ENCODE measurements around the gene MKRN1. TPM values are rescaled to one million over a fixed set of nuclear protein-coding genes. Genes with fewer than 3 reads are reported as not detected.

Gene MKRN1
- total RNA-seq, 3 donors from 2014 or later: 169 to 263 (median 188) TPM

GRCh38 chr7:140440593-140440992 is 38.7 kb downstream of the MKRN1 start:
- intact Hi-C loops (cut with DNase I, micrococcal nuclease): no loop called here
- peaks cover 10% of the 10 kb centered on the region for H3K4me1 ChIP-seq (ENCODE audit: low read depth)
- DNase-seq: no peak
- H3K36me3 ChIP-seq (ENCODE audit: low read depth): no peaks in the 10 kb centered on the region
- no peak overlapping the region for H3K4me3 ChIP-seq
- TF ChIP-seq CTCF (IDR thresholded peaks at IDR 0.05): no peak
- H3K9me3 ChIP-seq: no peaks in the 10 kb centered on the region
- ATAC-seq: no peak

GRCh38 chr7:140439359-140439758 is 39.9 kb downstream of the MKRN1 start:
- Histone ChIP-seq H3K4me1 (ENCODE audit: low read depth) (peaks cover 10% of the 10 kb centered on the region), H3K36me3 (ENCODE audit: low read depth) (no peaks in the 10 kb centered on the region), H3K4me3 (no peak overlapping the region), H3K9me3 (no peaks in the 10 kb centered on the region)
- intact Hi-C loops (cut with DNase I, micrococcal nuclease): no loop called here
- no peak for DNase-seq
- peak; percentile 79 for ATAC-seq
- TF ChIP-seq CTCF (IDR thresholded peaks at IDR 0.05): no peak

GRCh38 chr7:140435252-140435895 is 43.9 kb downstream of the MKRN1 start:
- no peaks in the 10 kb centered on the region for H3K36me3 ChIP-seq (ENCODE audit: low read depth)
- ATAC-seq: no peak
- intact Hi-C loops (cut with DNase I, micrococcal nuclease): no loop called here
- DNase-seq: no peak
- TF ChIP-seq CTCF (IDR thresholded peaks at IDR 0.05): no peak
- no peaks in the 10 kb centered on the region for H3K9me3 ChIP-seq
- no peaks in the 10 kb centered on the region for H3K4me1 ChIP-seq (ENCODE audit: low read depth)
- no peak overlapping the region for H3K4me3 ChIP-seq

GRCh38 chr7:140433396-140433795 is 45.9 kb downstream of the MKRN1 start:
- intact Hi-C loops (cut with DNase I, micrococcal nuclease): no loop called here
- ATAC-seq (no peak), DNase-seq (no peak)
- no peaks in the 10 kb centered on the region for H3K36me3 ChIP-seq (ENCODE audit: low read depth)
- H3K4me1 ChIP-seq (ENCODE audit: low read depth): no peaks in the 10 kb centered on the region
- no peak overlapping the region for H3K4me3 ChIP-seq
- H3K9me3 ChIP-seq: no peaks in the 10 kb centered on the region
- no peak for TF ChIP-seq CTCF (IDR thresholded peaks at IDR 0.05)

GRCh38 chr7:140426130-140426529 is 53.2 kb downstream of the MKRN1 start:
- Histone ChIP-seq H3K4me3 (no peak overlapping the region), H3K4me1 (ENCODE audit: low read depth) (no peaks in the 10 kb centered on the region), H3K36me3 (ENCODE audit: low read depth) (no peaks in the 10 kb centered on the region), H3K9me3 (no peaks in the 10 kb centered on the region)
- no peak for DNase-seq
- no peak for TF ChIP-seq CTCF (IDR thresholded peaks at IDR 0.05)
- intact Hi-C loops (cut with DNase I, micrococcal nuclease): no loop called here
- ATAC-seq: no peak

GRCh38 chr7:140425718-140426117 is 53.6 kb downstream of the MKRN1 start:
- Histone ChIP-seq H3K4me3 (no peak overlapping the region), H3K9me3 (no peaks in the 10 kb centered on the region), H3K36me3 (ENCODE audit: low read depth) (no peaks in the 10 kb centered on the region), H3K4me1 (ENCODE audit: low read depth) (no peaks in the 10 kb centered on the region)
- no peak for TF ChIP-seq CTCF (IDR thresholded peaks at IDR 0.05)
- no peak for DNase-seq
- intact Hi-C loops (cut with DNase I, micrococcal nuclease): no loop called here
- no peak for ATAC-seq

All from mucosa of descending colon (tissue), 3 donors.